Esophagus muscularis mucosa (tissue), 4 donors: ENCODE data around the gene COX4I1. TPM values are rescaled to one million over a fixed set of nuclear protein-coding genes. Genes with fewer than 3 reads are reported as not detected.

Experiments used
- DNase-seq: peaks from one replicate; pipeline ENCODE4 v3.0.0-alpha.2; 2017; ENCODE audit errors: extremely low spot score
- H3K27ac ChIP-seq, 4 donors: fragments of 200-600 bp; sonication (generic); replicated peaks in 1 of 4; 1 replicate in 3 of 4; 2 replicates in 1 of 4; pipeline ENCODE4 v1.5.1; 2016 to 2019; ENCODE audit warnings: mild to moderate bottlenecking in 1 of 4
- H3K27me3 ChIP-seq, 4 donors: fragments of 200-600 bp; sonication (generic); one replicate each; pipeline versions ENCODE4 v1.5.1 to v1.6.0; 2016 to 2019
- H3K36me3 ChIP-seq, 4 donors: fragments of 200-600 bp; sonication (generic); one replicate each; pipeline ENCODE4 v1.5.1; 2016 to 2019
- H3K4me1 ChIP-seq, 4 donors: fragments of 200-600 bp; sonication (generic); one replicate each; pipeline ENCODE4 v1.5.1; 2016 to 2019
- H3K4me3 ChIP-seq, 4 donors: fragments of 200-600 bp; sonication (generic); 1 replicate in 2 of 4; 2 replicates in 2 of 4; pipeline ENCODE4 v1.5.1; 2016 to 2019; ENCODE audit warnings: mild to moderate bottlenecking in 4 of 4, moderate library complexity in 1 of 4
- H3K9me3 ChIP-seq, 4 donors: fragments of 200-600 bp; sonication (generic); 1 replicate in 3 of 4; 2 replicates in 1 of 4; pipeline ENCODE4 v1.5.1; 2016 to 2019
- CTCF ChIP-seq, 3 experiments: fragments of 200-600 bp in 2 of 3; fragments of 450-650 bp in 1 of 3; sonication (generic) in 2 of 3; IDR thresholded peaks; one replicate each; pipeline ENCODE4 v1.5.1; 2017 to 2019; ENCODE audit warnings: antibody characterized with exemption in 3 of 3, mild to moderate bottlenecking in 2 of 3, moderate library complexity in 1 of 3
- EP300 ChIP-seq: sonication (generic); formaldehyde crosslinking; IDR thresholded peaks from one replicate; pipeline ENCODE4 v1.6.1; 2017; ENCODE audit warnings: antibody characterized with exemption
- POLR2A ChIP-seq: fragments of 450-650 bp; IDR thresholded peaks from one replicate; pipeline ENCODE4 v1.6.1; 2017; ENCODE audit warnings: antibody characterized with exemption, moderate library complexity, mild to moderate bottlenecking, low read depth
- POLR2AphosphoS5 ChIP-seq, 2 donors: sonication (generic); formaldehyde crosslinking; IDR thresholded peaks; one replicate each; pipeline ENCODE4 v1.6.1; 2017; ENCODE audit warnings: antibody characterized with exemption in 2 of 2
- WGBS: methylation state at CpG from one replicate; pipeline ENCODE4 v1.1.5; 2018; 5-methylcytosine and 5-hydroxymethylcytosine counted together
- intact Hi-C: fragments of 100-400 bp; cut with DNase I; formaldehyde crosslinking; loops from one replicate; pipeline ENCODE4 v1.15.1; 2023
- total RNA-seq, 4 donors: library from RNA; depleted of rRNA; stranded (reverse); fragments of >200 nt; gene quantifications; one replicate each; pipeline versions ENCODE4 v1.1.0 to v1.2.1, GENCODE V29; 2016

Gene COX4I1
- total RNA-seq, 4 donors from 2014 or later, result 555 to 640 (median 575) TPM

- intact Hi-C loops, result no loop called here
- H3K4me1 ChIP-seq, result no peaks in the 10 kb centered on the region
- H3K36me3 ChIP-seq, result no peaks in the 10 kb centered on the region
- no peaks in the 10 kb centered on the region for H3K9me3 ChIP-seq
- TF ChIP-seq CTCF (IDR thresholded peaks at IDR 0.05), result no peak
- TF ChIP-seq EP300, result no peak
- TF ChIP-seq POLR2AphosphoS5 (IDR thresholded peaks at IDR 0.05), result no peak
- no peak for TF ChIP-seq POLR2A
- peaks cover 0 to 33% (median 0%) of the 10 kb centered on the region in 4 donors for H3K27me3 ChIP-seq
- no peak for DNase-seq
- H3K27ac ChIP-seq, result no peak overlapping the region
- H3K4me3 ChIP-seq, result no peak overlapping the region
- 60% methylated on average over 8 of the region's 8 CpGs for WGBS
Measured at GRCh38 chr16:85765211-85765610, 34.3 kb upstream of the COX4I1 start.

- WGBS, result 80% methylated on average over 6 of the region's 8 CpGs
- intact Hi-C loops, result no loop called here
Measured at GRCh38 chr16:85765767-85766166, 33.7 kb upstream of the COX4I1 start.

GRCh38 chr16:85767531-85767930 is 32.0 kb upstream of the COX4I1 start:
- Histone ChIP-seq H3K9me3 (no peaks in the 10 kb centered on the region), H3K4me1 (no peaks in the 10 kb centered on the region), H3K4me3 (no peak overlapping the region), H3K36me3 (peaks cover 0 to 6% (median 0%) of the 10 kb centered on the region in 4 donors), H3K27ac (no peak overlapping the region), H3K27me3 (peaks cover 0 to 18% (median 0%) of the 10 kb centered on the region in 4 donors)
- intact Hi-C loops, result no loop called here
- 70% methylated on average over 8 of the region's 8 CpGs for WGBS
- TF ChIP-seq POLR2AphosphoS5 (IDR thresholded peaks at IDR 0.05), result no peak
- TF ChIP-seq EP300, result no peak
- DNase-seq, result no peak

More at GRCh38 chr16:85765767-85766166, 33.7 kb upstream of the COX4I1 start:
- H3K27ac ChIP-seq, result no peak overlapping the region
- no peak for TF ChIP-seq CTCF (IDR thresholded peaks at IDR 0.05)
- TF ChIP-seq EP300, result no peak
- TF ChIP-seq POLR2A, result no peak
- no peak for TF ChIP-seq POLR2AphosphoS5 (IDR thresholded peaks at IDR 0.05)
- H3K27me3 ChIP-seq, result peaks cover 0 to 28% (median 0%) of the 10 kb centered on the region in 4 donors
- DNase-seq, result no peak
- H3K9me3 ChIP-seq, result no peaks in the 10 kb centered on the region
- no peak overlapping the region for H3K4me3 ChIP-seq
- no peaks in the 10 kb centered on the region for H3K36me3 ChIP-seq
- no peaks in the 10 kb centered on the region for H3K4me1 ChIP-seq

- intact Hi-C loops, result no loop called here
- Histone ChIP-seq H3K27ac (no peak overlapping the region), H3K9me3 (no peaks in the 10 kb centered on the region), H3K36me3 (peaks cover 0 to 6% (median 0%) of the 10 kb centered on the region in 4 donors), H3K4me1 (no peaks in the 10 kb centered on the region), H3K4me3 (no peak overlapping the region), H3K27me3 (peaks cover 0 to 12% (median 0%) of the 10 kb centered on the region in 4 donors)
- no peak for TF ChIP-seq EP300
- no peak for TF ChIP-seq CTCF (IDR thresholded peaks at IDR 0.05)
- TF ChIP-seq POLR2A, result no peak
- no peak for TF ChIP-seq POLR2AphosphoS5 (IDR thresholded peaks at IDR 0.05)
- DNase-seq, result no peak
- WGBS, result 67% methylated on average over 1 of the region's 2 CpGs
Measured at GRCh38 chr16:85768199-85768598, 31.3 kb upstream of the COX4I1 start.

- Histone ChIP-seq H3K4me1 (no peaks in the 10 kb centered on the region), H3K27ac (no peak overlapping the region), H3K27me3 (no peaks in the 10 kb centered on the region), H3K4me3 (no peak overlapping the region), H3K9me3 (no peaks in the 10 kb centered on the region), H3K36me3 (peaks cover 0 to 21% (median 6%) of the 10 kb centered on the region in 4 donors)
- WGBS, result 92% methylated on average over 6 of the region's 6 CpGs
- DNase-seq, result no peak
- TF ChIP-seq POLR2A, result no peak
- TF ChIP-seq EP300, result no peak
- intact Hi-C loops, result no loop called here
Measured at GRCh38 chr16:85770741-85771140, 28.8 kb upstream of the COX4I1 start.

GRCh38 chr16:85773044-85773443 is 26.5 kb upstream of the COX4I1 start:
- Histone ChIP-seq H3K27me3 (no peaks in the 10 kb centered on the region), H3K36me3 (peaks cover 10 to 33% (median 21%) of the 10 kb centered on the region in 4 donors), H3K4me1 (no peaks in the 10 kb centered on the region), H3K9me3 (no peaks in the 10 kb centered on the region), H3K4me3 (no peak overlapping the region), H3K27ac (no peak overlapping the region)
- intact Hi-C loops, result no loop called here
- 98% methylated on average over 6 of the region's 6 CpGs for WGBS
- no peak for DNase-seq
- TF ChIP-seq CTCF (IDR thresholded peaks at IDR 0.05) (no peak), EP300 (no peak), POLR2AphosphoS5 (IDR thresholded peaks at IDR 0.05) (no peak), POLR2A (no peak)
